Measurements from ENCODE around the gene NRG3.
"Not testable (repeated sequence)": the region's sequence is repeated elsewhere in the genome, so short reads cannot be mapped to it uniquely, and the experiment has no call there.

Gene NRG3

GRCh38 chr10:82625512-82626189 lies 750.7 kb downstream of the NRG3 start:
- no peak for DNase-seq (ENCODE audit: low spot score in 2 of 2)
- no peaks in the 10 kb centered on the region for H3K36me3 Mint-ChIP-seq
- peaks cover 19% of the 10 kb centered on the region for H3K9me3 Mint-ChIP-seq
- no peak overlapping the region for H3K4me3 Mint-ChIP-seq
- no peak for ATAC-seq
- H3K27ac Mint-ChIP-seq, result no peak overlapping the region
- no peaks in the 10 kb centered on the region for H3K4me1 Mint-ChIP-seq

DNA sequence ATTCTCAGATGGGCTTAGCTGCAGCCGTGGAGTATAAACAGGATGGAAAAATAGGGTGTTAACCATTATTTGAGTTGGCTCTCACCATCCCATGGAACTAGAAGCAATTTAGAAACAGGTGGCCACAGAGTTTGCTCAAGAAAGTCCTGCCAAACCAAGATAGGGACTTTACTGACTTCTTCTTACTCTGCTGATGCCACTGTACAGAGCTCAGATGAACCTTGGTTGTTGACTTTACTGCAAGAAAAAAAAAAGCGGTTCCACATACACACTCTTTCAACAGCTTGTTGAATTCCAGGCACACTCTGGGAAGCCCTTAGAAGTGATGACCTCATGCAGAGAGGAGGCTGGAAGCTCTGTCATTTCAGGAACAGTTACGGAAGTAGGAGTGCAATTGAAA lies 753.4 kb downstream of the NRG3 start:
- Mint-ChIP-seq H3K4me1 (no peaks in the 10 kb centered on the region), H3K36me3 (no peaks in the 10 kb centered on the region), H3K27ac (no peak overlapping the region), H3K4me3 (no peak overlapping the region), H3K9me3 (peaks cover 24% of the 10 kb centered on the region)
- ATAC-seq (no peak), DNase-seq (ENCODE audit: low spot score in 2 of 2) (no peak)

- DNase-seq (ENCODE audit: low spot score in 2 of 2) (no peak), ATAC-seq (no peak)
- H3K4me3 Mint-ChIP-seq, result no peak overlapping the region
- no peaks in the 10 kb centered on the region for H3K4me1 Mint-ChIP-seq
- H3K36me3 Mint-ChIP-seq, result no peaks in the 10 kb centered on the region
- H3K9me3 Mint-ChIP-seq, result peaks cover 8% of the 10 kb centered on the region
- no peak overlapping the region for H3K27ac Mint-ChIP-seq
Observed at GRCh38 chr10:82643076-82643475, 768.1 kb downstream of the NRG3 start.

- Mint-ChIP-seq H3K9me3 (peaks cover 8% of the 10 kb centered on the region), H3K36me3 (no peaks in the 10 kb centered on the region), H3K27ac (no peak overlapping the region), H3K4me1 (no peaks in the 10 kb centered on the region), H3K4me3 (no peak overlapping the region)
- ATAC-seq (no peak), DNase-seq (ENCODE audit: low spot score in 2 of 2) (no peak)
Observed at GRCh38 chr10:82643601-82644000, 768.6 kb downstream of the NRG3 start.

DNA sequence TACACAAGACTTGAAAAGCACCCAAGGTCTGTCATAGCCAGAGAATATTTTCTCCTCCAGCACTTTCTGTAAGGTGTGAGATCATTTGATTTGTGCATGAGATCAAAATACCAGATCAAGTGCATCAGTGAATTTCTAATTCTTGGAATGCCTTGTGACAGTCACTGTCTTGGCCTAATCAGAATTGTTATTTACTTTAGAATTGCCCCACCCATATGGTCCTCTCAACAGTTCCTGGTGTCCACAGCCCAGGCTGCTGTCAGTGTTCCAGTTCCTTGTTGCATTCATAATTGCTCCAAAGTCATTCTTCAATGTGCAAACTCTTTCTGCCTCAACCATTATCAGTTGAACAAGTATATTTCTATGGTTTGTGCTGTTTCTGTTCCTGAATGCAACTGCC lies 770.2 kb downstream of the NRG3 start:
- Mint-ChIP-seq H3K36me3 (no peaks in the 10 kb centered on the region), H3K27ac (no peak overlapping the region), H3K4me1 (no peaks in the 10 kb centered on the region), H3K4me3 (no peak overlapping the region), H3K9me3 (peaks cover 8% of the 10 kb centered on the region)
- no peak for DNase-seq (ENCODE audit: low spot score in 2 of 2)
- no peak for ATAC-seq

DNA sequence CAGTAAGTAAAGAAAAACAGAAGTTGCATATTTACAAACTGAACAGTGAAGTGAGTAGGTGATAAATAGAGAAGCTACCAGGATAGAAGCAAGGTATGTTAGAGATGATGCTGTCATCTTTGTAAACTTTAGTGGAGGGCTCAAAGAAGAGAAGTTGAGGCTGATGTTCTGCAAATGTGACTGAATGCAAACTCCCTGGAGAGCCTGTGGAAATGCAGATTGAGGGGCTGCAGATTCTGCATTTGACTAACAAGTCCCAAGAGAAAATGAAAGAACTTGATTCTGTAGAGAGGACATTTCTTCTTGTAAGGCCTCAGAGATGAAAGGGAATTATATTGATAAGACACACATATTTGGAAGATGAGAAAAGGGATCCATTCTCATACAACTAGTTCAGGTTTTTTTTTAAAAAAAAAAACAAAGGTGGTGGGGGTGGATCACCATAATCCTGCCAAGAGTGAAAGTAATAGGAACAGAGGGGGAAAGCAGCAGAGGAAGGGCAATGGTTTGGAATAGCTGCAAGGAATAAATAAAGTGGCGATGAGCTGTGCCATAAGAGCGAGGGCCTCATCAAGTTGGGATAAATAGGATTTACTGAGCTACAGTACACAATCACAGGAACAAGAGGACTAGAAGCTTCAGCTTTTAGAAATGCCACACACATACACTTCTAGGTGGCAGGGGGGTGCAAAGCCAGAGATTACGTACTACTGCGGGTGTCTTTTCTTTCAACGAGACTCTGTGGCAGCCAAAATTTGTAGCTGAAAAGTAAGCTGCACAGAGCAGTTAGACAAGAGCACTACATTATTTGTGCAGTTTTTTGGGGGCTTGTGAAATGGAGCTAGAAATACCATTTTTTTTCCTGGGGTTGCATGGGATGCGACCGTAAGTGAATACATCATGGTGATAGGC lies 778.5 kb downstream of the NRG3 start:
- no peak overlapping the region for H3K4me3 Mint-ChIP-seq
- ATAC-seq (no peak), DNase-seq (ENCODE audit: low spot score in 2 of 2) (no peak)
- H3K9me3 Mint-ChIP-seq, result peaks cover 13% of the 10 kb centered on the region
- H3K36me3 Mint-ChIP-seq, result no peaks in the 10 kb centered on the region
- no peaks in the 10 kb centered on the region for H3K4me1 Mint-ChIP-seq
- no peak overlapping the region for H3K27ac Mint-ChIP-seq

- Mint-ChIP-seq H3K36me3 (no peaks in the 10 kb centered on the region), H3K9me3 (peaks cover 5% of the 10 kb centered on the region), H3K27ac (no peak overlapping the region), H3K4me3 (no peak overlapping the region), H3K4me1 (no peaks in the 10 kb centered on the region)
- DNase-seq (ENCODE audit: low spot score in 2 of 2) (no peak), ATAC-seq (no peak)
Observed at GRCh38 chr10:82660205-82660604, 785.2 kb downstream of the NRG3 start.

- H3K4me3 Mint-ChIP-seq, result no peak overlapping the region
- H3K36me3 Mint-ChIP-seq, result no peaks in the 10 kb centered on the region
- H3K27ac Mint-ChIP-seq, result no peak overlapping the region
- peaks cover 5% of the 10 kb centered on the region for H3K9me3 Mint-ChIP-seq
- H3K4me1 Mint-ChIP-seq, result no peaks in the 10 kb centered on the region
- ATAC-seq, result no peak
- DNase-seq (ENCODE audit: low spot score in 2 of 2), result no peak
Observed at GRCh38 chr10:82660986-82661385, 786.0 kb downstream of the NRG3 start.

DNA sequence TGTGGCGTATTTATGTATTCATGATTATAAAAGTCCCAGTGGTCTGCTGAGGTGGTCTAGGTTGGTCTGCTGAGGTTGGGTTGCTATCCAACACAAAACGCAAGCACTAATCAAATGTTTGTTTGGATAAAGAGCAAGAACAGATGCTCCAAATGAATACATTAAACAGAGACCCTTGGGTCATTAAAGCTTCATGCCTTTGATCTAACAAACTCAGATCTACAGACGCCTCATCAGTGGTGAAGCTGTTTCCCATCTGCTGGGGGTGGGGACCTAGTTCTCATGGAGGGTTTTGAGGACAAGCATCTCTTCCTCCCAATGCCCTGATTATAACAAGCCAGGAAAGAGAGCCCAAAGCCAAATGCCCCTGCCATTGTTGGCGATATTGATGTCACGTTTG lies 786.7 kb downstream of the NRG3 start:
- ATAC-seq, result no peak
- Mint-ChIP-seq H3K36me3 (no peaks in the 10 kb centered on the region), H3K4me3 (no peak overlapping the region), H3K4me1 (no peaks in the 10 kb centered on the region), H3K9me3 (peaks cover 4% of the 10 kb centered on the region), H3K27ac (no peak overlapping the region)
- DNase-seq (ENCODE audit: low spot score in 2 of 2), result no peak

- no peak for DNase-seq (ENCODE audit: low spot score in 2 of 2)
- Mint-ChIP-seq H3K4me1 (no peaks in the 10 kb centered on the region), H3K9me3 (peaks cover 11% of the 10 kb centered on the region), H3K36me3 (no peaks in the 10 kb centered on the region), H3K27ac (no peak overlapping the region), H3K4me3 (no peak overlapping the region)
- no peak for ATAC-seq
Observed at GRCh38 chr10:82668221-82668895, 793.4 kb downstream of the NRG3 start.

- no peaks in the 10 kb centered on the region for H3K36me3 Mint-ChIP-seq
- H3K27ac Mint-ChIP-seq, result no peak overlapping the region
- peaks cover 18% of the 10 kb centered on the region for H3K9me3 Mint-ChIP-seq
- DNase-seq (ENCODE audit: low spot score in 2 of 2), result no peak
- ATAC-seq, result no peak
- H3K4me3 Mint-ChIP-seq, result no peak overlapping the region
- no peaks in the 10 kb centered on the region for H3K4me1 Mint-ChIP-seq
Observed at GRCh38 chr10:82674036-82674435, 799.0 kb downstream of the NRG3 start.

DNA sequence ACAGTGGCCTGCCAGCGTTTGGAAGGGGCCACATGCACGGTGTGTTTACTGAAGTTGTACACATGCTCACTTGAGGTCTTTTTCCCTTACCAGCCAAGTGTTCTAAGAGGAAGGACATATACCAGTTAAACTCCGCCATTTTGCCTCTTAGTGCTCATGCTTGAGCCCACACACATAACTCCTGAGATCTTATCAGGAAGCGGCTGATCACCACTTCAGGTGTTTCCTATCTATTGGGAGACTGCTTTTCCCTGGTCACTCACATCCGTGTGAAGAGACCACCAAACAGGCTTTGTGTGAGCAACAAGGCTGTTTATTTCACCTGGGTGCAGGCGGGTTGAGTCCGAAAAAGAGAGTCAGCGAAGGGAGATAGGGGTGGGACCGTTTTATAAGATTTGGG lies 802.9 kb downstream of the NRG3 start:
- not testable (repeated sequence) for H3K27ac Mint-ChIP-seq; H3K36me3 Mint-ChIP-seq; H3K4me3 Mint-ChIP-seq; ATAC-seq; DNase-seq (ENCODE audit: low spot score in 2 of 2); H3K4me1 Mint-ChIP-seq
- peaks cover 13% of the 10 kb centered on the region for H3K9me3 Mint-ChIP-seq

- H3K36me3 Mint-ChIP-seq; H3K4me1 Mint-ChIP-seq; H3K4me3 Mint-ChIP-seq; ATAC-seq; H3K27ac Mint-ChIP-seq; DNase-seq (ENCODE audit: low spot score in 2 of 2): not testable (repeated sequence)
- H3K9me3 Mint-ChIP-seq, result peaks cover 16% of the 10 kb centered on the region
Observed at GRCh38 chr10:82678451-82678850, 803.5 kb downstream of the NRG3 start.

GRCh38 chr10:82680608-82681007 lies 805.6 kb downstream of the NRG3 start:
- no peaks in the 10 kb centered on the region for H3K36me3 Mint-ChIP-seq
- ATAC-seq (no peak), DNase-seq (ENCODE audit: low spot score in 2 of 2) (no peak)
- no peak overlapping the region for H3K4me3 Mint-ChIP-seq
- H3K27ac Mint-ChIP-seq, result no peak overlapping the region
- H3K9me3 Mint-ChIP-seq, result peaks cover 19% of the 10 kb centered on the region
- H3K4me1 Mint-ChIP-seq, result no peaks in the 10 kb centered on the region

DNA sequence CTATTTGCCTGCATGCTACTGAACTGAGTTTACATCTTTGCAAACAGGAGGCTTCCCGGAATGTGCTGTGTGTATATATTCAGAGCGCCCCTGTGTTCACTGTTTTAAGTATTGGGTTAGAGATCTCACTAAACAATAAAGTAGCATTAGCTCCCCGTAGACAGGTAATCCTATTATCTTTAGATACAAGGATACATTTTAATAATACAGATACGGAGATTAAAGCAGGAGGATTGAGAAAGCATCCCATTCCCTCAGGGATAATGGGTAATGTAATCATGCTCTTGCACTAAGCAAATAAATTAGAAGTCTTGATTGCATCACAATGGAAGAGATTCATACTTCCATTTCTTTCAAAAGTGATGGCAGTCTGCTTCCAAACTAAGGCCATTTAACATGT lies 809.0 kb downstream of the NRG3 start:
- ATAC-seq (no peak), DNase-seq (ENCODE audit: low spot score in 2 of 2) (no peak)
- Mint-ChIP-seq H3K4me1 (no peaks in the 10 kb centered on the region), H3K9me3 (peaks cover 15% of the 10 kb centered on the region), H3K36me3 (no peaks in the 10 kb centered on the region), H3K27ac (no peak overlapping the region), H3K4me3 (no peak overlapping the region)

- DNase-seq (ENCODE audit: low spot score in 2 of 2), result no peak
- H3K4me1 Mint-ChIP-seq, result no peaks in the 10 kb centered on the region
- H3K36me3 Mint-ChIP-seq, result no peaks in the 10 kb centered on the region
- peaks cover 15% of the 10 kb centered on the region for H3K9me3 Mint-ChIP-seq
- no peak for ATAC-seq
- no peak overlapping the region for H3K4me3 Mint-ChIP-seq
- no peak overlapping the region for H3K27ac Mint-ChIP-seq
Observed at GRCh38 chr10:82685087-82685486, 810.1 kb downstream of the NRG3 start.
